Stimulated activated CD8-positive, alpha-beta memory T cell treated with anti-CD3 and anti-CD28 coated beads, Interleukin-2, amount 100 ng/mL, for 1 hour (primary cell): ENCODE measurements around the gene PRDM8.

ENCODE experiments used
- DNase-seq, 2 donors: peaks; one replicate each; pipeline ENCODE4 v3.0.0-alpha.2; 2020; ENCODE audit warnings: low read depth in 2 of 2

PRDM8 gene

DNA sequence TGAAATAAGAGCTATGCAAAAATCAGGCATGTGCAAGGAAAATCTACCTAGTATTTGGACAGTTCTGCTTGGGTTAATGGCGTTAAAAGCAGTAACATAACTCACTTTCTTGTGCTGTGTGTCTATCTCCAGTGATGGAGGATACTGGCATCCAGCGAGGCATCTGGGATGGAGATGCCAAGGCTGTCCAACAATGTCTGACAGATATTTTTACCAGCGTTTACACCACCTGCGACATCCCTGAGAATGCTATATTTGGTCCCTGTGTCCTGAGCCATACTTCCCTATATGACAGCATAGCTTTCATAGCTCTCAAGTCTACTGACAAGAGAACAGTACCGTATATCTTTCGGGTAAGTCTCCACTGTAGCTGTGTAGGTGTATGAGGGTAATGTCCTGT, 2.6 kb downstream of the PRDM8 start:
- DNase-seq = no peak

- DNase-seq = peak in 1 of 2 donors; percentile 39
These were observed 4.2 kb downstream of the PRDM8 start for GRCh38 chr4:80201252-80202151.

GRCh38 chr4:80202190-80202711, 4.9 kb downstream of the PRDM8 start:
- peak; percentile 54 to 56 for DNase-seq

DNA sequence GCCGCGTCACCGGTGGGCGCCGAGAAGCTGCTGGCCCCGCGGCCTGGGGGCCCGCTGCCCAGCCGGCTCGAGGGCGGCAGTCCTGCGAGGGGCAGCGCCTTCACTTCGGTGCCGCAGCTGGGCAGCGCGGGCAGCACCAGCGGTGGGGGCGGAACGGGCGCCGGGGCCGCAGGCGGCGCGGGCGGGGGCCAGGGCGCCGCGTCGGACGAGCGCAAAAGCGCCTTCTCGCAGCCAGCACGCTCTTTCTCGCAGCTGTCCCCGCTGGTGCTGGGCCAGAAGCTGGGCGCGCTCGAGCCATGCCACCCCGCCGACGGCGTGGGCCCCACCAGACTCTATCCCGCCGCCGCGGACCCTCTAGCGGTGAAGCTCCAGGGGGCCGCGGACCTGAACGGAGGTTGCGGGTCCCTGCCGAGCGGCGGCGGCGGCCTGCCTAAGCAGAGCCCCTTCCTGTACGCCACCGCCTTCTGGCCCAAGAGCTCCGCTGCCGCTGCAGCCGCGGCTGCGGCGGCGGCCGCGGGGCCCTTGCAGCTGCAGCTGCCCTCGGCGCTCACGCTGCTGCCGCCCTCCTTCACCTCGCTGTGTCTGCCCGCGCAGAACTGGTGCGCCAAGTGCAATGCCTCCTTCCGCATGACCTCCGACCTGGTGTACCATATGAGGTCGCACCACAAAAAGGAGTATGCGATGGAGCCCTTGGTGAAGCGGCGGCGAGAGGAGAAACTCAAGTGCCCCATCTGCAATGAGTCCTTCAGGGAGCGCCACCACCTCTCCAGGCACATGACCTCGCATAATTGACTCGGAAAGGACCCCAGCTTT, 5.6 kb downstream of the PRDM8 start:
- peak in 1 of 2 donors; percentile 31 for DNase-seq

DNA sequence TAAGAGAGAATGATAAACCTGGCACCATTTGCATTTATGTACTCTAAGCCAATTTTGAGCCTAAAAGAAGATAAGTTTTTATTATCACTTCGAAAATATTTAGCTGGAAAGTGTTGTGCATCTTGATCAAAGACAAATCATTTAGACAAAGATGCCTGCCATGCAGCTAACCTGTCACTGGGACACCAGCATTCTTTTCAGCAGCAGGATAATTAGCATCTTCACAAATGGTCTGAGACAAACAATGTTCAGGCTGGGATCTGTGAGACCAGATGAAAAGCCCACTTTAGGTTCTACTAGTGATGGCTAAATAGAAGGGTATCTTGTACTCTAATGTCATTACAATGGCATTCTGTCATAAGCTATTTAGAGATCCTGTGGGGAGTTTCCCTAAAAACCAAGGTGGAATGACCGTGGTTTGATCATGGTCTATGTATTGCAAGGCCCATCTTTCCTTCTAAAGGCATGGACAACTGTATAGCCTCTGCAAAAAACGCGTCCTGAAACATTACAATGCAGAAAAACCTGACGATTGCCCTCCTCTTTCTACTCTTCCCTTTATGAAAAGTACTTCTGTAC, 7.2 kb downstream of the PRDM8 start:
- DNase-seq = no peak

GRCh38 chr4:80206111-80206510, 8.8 kb downstream of the PRDM8 start:
- no peak for DNase-seq

DNA sequence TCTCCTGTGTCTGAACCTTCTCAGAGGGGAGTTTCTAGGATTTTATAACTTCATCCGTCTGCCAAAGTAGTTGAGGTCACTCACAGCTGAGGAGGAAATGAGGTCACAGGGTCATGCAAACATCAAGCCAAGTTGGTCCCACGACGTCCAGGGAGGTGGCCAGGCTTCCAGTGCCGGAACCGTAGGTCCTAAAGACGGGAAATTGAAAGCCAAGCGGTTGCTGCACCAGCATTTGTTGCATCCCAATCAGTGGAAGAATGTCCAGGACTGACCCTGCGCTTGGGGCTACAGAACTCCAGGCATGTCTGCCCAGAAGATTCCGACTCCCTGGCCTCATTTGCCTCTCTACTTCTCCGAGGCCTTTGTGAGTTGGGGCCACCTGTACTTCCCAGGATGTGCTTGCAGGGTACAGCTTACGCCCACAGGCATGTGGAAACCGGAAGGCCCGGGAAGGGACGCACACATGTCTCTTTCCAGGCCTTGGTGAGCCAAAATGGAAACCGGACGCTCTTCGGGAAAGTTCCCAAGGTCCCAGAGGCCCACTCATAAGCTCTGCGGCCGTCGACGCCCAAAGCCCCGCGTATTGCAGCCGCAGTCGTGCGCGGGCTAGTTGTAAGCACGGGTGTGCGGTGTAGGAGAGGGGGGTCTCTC, 9.3 kb downstream of the PRDM8 start:
- no peak for DNase-seq

DNA sequence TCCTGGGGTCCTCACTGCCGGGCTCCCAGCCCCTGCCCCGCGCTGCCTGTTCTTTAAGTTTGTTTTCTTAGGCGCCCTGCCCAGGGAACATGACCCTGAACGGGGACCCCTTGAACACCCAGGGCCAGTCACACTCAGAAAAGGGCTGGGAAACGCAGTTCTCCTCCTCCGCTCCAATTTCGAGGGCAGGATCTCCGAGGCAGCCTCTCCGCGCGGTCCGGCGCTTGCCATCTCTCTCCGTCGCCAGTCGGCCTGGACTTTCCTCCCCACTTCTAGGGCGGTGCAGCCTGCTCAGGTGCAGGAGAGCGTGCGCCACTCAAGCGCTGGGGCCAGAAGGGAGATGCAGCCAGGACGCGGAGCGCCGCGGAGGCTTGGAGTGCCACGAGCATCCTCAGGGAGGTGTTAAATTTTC, 9.9 kb downstream of the PRDM8 start:
- DNase-seq = no peak

DNA sequence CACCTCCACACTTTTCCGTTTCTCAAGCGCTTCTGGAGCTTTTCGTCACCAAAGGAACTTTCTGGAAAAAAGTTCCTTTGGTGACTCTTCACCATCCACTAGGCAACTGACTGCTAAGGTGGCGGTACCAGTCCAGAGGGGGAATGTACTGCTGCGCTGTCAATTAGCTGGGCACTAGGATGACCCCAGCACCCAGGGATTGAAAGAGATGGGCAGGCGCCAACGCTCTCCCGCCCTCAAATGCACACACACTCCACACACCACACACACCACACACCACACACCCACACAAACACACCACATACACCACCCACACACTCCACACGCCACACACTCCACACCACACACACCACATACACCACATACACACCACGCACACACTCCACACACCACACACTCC, 10.4 kb downstream of the PRDM8 start:
- DNase-seq = no peak

DNA sequence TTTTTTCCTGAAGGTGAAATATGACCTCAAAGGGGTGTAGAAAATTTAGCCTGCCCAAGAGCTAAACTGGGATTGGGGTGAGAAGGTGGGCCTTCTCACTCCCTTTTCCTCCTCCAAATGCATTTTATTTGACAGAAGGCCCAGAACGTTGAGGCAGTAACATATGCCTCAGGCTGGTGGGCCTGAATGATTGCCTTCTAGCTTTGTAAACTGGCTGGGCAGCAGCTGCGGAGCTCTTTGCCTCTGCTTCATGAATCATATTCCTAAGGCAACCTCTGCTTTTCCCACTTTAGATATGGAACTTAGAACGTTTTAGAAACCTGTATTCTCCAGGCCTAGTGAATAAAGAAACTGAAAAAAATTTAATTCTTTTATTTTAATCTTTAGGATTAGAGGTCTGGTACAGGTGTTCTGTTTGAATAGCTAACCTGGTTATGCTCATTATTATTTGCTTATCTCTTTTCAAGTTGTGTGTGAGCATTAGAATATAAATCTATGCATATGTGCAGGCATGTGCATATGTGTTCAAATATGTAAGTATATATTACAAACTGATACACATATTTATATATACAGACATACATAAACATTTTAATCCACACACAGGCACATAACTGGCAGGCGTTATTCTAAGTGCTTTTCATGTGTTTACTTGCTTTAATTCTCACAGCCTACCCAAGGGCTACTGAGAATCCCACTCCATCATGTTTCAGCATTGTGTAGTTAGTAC, 11.5 kb downstream of the PRDM8 start:
- no peak for DNase-seq

GRCh38 chr4:80209340-80209701, 12.0 kb downstream of the PRDM8 start:
- no peak for DNase-seq

DNA sequence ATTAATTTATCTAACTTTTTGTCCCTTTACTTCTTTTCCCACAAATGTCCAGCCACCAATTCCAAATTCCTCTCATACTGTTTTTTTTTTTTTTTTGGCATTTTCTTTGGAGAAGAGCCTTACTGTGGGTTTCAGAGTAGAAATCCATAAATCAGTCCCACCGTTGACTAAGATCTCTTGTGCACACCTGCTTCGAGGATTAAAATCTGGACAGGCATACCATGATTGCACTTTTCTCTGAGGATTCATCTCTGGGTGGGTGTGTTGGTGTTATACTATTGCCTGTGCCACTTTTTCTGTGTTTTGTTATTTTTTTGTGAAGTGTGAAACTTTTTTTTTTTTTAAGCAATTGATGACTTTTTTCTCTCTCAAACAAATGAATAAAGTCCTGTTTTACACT, 13.2 kb downstream of the PRDM8 start:
- no peak for DNase-seq

- DNase-seq = no peak
These were observed 16.0 kb downstream of the PRDM8 start for GRCh38 chr4:80213117-80213815.

GRCh38 chr4:80215449-80216052, 18.2 kb downstream of the PRDM8 start:
- no peak for DNase-seq

- DNase-seq = no peak
These were observed 18.9 kb downstream of the PRDM8 start for GRCh38 chr4:80216100-80216761.

- DNase-seq = no peak
These were observed 22.2 kb downstream of the PRDM8 start for GRCh38 chr4:80219301-80220025.

DNA sequence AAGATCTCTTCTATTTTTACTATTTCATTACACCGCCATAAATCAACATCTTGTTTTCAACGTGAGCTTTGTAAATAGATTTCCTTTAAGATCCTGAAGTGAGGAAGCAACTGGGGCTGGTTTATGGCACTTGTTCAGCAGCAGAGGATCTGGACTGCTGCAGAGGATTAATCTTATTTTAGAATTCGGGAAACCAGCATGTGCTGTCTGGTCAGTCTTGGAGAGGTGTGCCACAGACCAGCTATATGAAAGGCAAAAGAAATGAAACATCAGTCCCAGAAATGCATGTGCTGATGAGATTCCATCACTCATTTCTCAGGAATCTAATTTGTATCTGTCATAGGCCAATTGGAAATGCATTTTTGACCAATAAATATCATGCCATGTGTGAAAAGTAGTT, 23.4 kb downstream of the PRDM8 start:
- DNase-seq = no peak

DNA sequence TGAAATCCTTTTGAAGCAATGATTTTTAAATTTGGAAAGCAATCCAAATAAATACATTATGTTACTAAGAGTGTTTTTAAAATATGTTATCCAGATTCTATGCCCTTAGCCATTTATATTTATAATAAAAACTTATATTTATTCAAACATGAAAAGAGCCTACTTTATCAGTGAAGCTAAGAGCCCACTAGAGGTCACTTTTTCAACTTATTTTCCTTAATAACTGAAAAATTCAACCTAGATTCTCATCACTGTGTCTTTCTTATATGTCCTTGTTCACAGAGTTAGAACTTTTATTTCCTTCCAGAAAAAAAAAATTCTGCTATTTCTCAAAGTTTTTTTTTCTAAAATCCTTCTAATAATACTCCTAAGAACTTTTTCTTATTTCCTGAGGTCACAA, 23.9 kb downstream of the PRDM8 start:
- no peak for DNase-seq

DNA sequence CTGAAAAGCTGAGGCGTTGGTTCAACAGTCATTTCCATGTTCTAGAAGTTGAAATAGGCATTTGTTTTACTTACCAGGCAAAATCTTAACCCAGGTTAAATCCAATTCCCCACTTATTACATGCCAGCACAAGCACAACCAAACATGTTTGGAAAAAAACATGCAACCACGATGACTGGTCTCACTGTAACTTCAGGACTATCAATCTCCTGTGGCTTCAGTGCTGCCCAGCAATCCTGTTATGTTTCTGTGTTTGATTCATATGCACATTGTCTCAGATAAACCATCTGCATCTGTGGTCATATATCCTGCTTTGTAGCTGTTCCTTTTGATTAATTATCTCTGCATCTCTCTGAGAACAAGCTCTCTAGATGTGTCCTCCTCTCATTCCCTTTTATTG, 28.3 kb downstream of the PRDM8 start:
- DNase-seq = no peak
